ENCODE results near the gene CHPT1. TPM values are rescaled to one million over a fixed set of nuclear protein-coding genes. Genes with fewer than 3 reads are reported as not detected.
"Not testable (repeated sequence)": the region's sequence is repeated elsewhere in the genome, so short reads cannot be mapped to it uniquely, and the experiment has no call there.

The CHPT1 gene
- total RNA-seq, 4 donors from 2014 or later, result 94.5 to 177 (median 150) TPM

DNA sequence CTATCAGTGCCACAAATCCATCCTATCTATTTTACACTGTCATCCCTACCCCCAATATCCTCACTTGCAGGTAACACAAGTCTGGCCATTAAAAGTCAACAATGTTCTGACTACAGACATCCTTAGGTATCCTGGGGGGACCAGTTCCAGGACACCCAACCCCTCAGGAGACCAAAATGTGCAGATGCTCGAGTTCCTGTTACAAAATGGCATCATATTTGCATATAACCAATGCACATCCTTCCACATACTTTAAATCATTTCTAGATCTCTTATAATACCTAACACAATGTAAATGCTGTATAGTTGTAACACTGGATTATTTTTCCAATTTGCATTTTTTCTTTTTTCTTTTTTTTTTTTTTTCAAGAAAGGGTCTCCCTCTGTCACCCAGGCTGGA lies 34.9 kb downstream of the CHPT1 start:
- H3K9me3 ChIP-seq, result no peaks in the 10 kb centered on the region
- no peaks in the 10 kb centered on the region for H3K27me3 ChIP-seq
- intact Hi-C loops (cut with DNase I), result no loop called here
- H3K27ac ChIP-seq, result no peak overlapping the region
- TF ChIP-seq, protein P1, sequence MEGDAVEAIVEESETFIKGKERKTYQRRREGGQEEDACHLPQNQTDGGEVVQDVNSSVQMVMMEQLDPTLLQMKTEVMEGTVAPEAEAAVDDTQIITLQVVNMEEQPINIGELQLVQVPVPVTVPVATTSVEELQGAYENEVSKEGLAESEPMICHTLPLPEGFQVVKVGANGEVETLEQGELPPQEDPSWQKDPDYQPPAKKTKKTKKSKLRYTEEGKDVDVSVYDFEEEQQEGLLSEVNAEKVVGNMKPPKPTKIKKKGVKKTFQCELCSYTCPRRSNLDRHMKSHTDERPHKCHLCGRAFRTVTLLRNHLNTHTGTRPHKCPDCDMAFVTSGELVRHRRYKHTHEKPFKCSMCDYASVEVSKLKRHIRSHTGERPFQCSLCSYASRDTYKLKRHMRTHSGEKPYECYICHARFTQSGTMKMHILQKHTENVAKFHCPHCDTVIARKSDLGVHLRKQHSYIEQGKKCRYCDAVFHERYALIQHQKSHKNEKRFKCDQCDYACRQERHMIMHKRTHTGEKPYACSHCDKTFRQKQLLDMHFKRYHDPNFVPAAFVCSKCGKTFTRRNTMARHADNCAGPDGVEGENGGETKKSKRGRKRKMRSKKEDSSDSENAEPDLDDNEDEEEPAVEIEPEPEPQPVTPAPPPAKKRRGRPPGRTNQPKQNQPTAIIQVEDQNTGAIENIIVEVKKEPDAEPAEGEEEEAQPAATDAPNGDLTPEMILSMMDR (IDR thresholded peaks at IDR 0.05), result no peak
- TF ChIP-seq POLR2A (IDR thresholded peaks at IDR 0.05), result no peak
- no peak for DNase-seq
- H3K4me1 ChIP-seq, result no peaks in the 10 kb centered on the region
- H3K4me3 ChIP-seq (replicated peaks in 1 of 3), result no peak overlapping the region
- H3K36me3 ChIP-seq, result no peaks in the 10 kb centered on the region
- WGBS, 2 donors, result 96 to 97% methylated on average over 1 of the region's 1 CpG

DNA sequence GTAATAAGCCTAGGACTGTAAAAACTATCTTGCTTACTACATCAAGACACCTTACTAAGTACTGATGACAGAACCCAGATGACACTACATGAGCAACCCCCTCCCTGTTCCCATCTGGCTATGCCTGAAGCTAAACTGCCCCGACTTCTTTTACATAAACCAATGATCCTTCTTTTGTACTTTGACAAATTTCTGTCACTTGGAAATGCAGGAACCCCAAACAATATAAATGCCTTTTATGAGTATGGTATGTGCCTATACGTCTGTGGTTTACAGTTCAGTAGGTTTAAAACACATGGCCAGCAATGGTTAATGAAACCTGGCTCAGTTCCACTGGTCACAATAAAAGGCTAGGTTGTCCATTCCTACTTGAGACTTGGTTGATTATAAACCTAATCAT lies 35.7 kb downstream of the CHPT1 start:
- 87 to 89% methylated on average over 2 of the region's 2 CpGs for WGBS, 2 donors
- Histone ChIP-seq H3K4me1 (no peaks in the 10 kb centered on the region), H3K9me3 (no peaks in the 10 kb centered on the region), H3K27me3 (no peaks in the 10 kb centered on the region), H3K4me3 (replicated peaks in 1 of 3) (no peak overlapping the region), H3K27ac (no peak overlapping the region), H3K36me3 (no peaks in the 10 kb centered on the region)
- no peak for DNase-seq
- TF ChIP-seq POLR2A (IDR thresholded peaks at IDR 0.05), result no peak
- TF ChIP-seq, protein P1 (IDR thresholded peaks at IDR 0.05), result no peak
- intact Hi-C loops (cut with DNase I), result no loop called here

GRCh38 chr12:101734482-101734881 lies 37.0 kb downstream of the CHPT1 start:
- H3K36me3 ChIP-seq; H3K4me1 ChIP-seq; intact Hi-C loops (cut with DNase I): not testable (repeated sequence)

DNA sequence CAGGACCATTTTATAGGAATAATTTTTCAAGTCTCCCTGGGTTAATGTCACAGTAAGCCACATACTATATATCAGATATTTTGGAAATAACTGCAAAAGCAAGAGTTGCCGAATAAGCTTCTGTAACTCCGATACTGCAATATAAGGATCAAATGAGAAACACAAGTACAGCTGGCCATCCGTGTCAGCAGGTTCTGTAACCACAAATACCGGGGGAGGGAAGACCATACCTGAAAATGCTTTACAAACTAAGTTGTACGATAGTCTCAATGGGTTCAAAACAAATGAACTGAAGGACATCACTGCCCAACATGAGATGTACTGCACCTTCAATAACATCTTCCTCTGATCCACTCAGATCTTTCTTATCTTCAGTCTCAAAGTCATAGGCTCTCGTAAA lies 40.0 kb downstream of the CHPT1 start:
- 94 to 97% methylated on average over 6 of the region's 6 CpGs for WGBS, 2 donors
- Histone ChIP-seq H3K4me1 (peaks cover 1 to 3% of the 10 kb centered on the region in 2 donors), H3K36me3 (peaks cover 8% of the 10 kb centered on the region in 2 donors), H3K4me3 (replicated peaks in 1 of 3) (no peak overlapping the region), H3K27me3 (no peaks in the 10 kb centered on the region), H3K27ac (no peak overlapping the region), H3K9me3 (no peaks in the 10 kb centered on the region)
- TF ChIP-seq, protein P1 (IDR thresholded peaks at IDR 0.05), result no peak
- TF ChIP-seq POLR2A (IDR thresholded peaks at IDR 0.05), result no peak
- no peak for DNase-seq
- intact Hi-C loops (cut with DNase I), result no loop called here

More at GRCh38 chr12:101734482-101734881, 37.0 kb downstream of the CHPT1 start:
- not testable (repeated sequence) for H3K4me3 ChIP-seq (replicated peaks in 1 of 3); DNase-seq; H3K27ac ChIP-seq; H3K9me3 ChIP-seq; H3K27me3 ChIP-seq
- 84 to 87% methylated on average over 5 of the region's 5 CpGs for WGBS, 2 donors

DNA sequence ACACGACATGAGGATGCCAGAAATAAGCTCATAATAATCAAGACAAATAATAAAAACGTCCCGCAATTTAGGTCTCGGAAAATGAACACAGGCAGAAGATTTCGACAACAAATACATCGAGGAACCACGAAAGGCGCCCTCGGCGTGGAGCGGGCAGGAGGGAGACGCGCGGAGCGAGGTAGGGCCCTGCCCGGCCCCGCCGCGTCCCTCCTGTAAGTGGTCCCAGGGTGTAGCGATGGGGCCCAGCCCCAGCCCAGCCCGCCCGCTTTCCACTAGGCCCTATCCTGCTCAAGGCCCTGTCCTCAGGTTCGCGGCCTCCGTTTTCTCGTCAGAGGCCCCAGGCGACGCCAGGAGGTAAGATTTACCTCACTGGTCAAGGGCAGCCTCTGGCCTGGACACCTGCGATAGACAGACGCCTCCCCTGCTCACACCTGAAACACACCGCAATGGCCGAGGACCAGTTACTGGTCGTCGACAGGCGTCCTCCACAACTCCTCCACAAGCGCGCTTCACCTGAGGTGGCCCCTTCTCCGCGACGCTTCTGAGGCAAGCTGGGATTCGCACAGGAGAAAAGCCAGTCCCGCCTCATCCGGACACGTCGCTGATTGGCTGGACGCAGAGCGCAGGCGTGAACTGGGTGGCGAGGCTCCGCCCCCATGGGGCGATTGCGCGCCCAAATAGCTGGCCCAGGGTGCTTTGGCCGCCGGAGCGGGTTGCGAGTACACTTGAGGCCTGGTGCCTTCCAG lies 41.7 kb downstream of the CHPT1 start, which contains the start of gene SYCP3:
SYCP3 (minus strand) TSS at position 543 of the 746 bp plus-strand sequence. CDS start 1,527 bp downstream, outside the sequence.
- Histone ChIP-seq H3K4me3 (replicated peaks in 1 of 3) (no peak within 1 kb of the TSS), H3K27ac (no peak within 1 kb of the TSS), H3K36me3 (peaks cover 8% of the 10 kb centered on the region in 2 donors), H3K4me1 (peaks cover 15 to 18% of the 10 kb centered on the region in 2 donors), H3K27me3 (no peaks in the 10 kb centered on the region), H3K9me3 (no peaks in the 10 kb centered on the region)
- no peak for DNase-seq
- intact Hi-C loops (cut with DNase I), result no loop called here
- WGBS, 2 donors, result 96 to 98% methylated on average over 57 of the region's 57 CpGs
- no peak for TF ChIP-seq POLR2A (IDR thresholded peaks at IDR 0.05)
- TF ChIP-seq, protein P1 (IDR thresholded peaks at IDR 0.05), result no peak
